ENCODE data around the gene GAMT.

The GAMT gene

DNA sequence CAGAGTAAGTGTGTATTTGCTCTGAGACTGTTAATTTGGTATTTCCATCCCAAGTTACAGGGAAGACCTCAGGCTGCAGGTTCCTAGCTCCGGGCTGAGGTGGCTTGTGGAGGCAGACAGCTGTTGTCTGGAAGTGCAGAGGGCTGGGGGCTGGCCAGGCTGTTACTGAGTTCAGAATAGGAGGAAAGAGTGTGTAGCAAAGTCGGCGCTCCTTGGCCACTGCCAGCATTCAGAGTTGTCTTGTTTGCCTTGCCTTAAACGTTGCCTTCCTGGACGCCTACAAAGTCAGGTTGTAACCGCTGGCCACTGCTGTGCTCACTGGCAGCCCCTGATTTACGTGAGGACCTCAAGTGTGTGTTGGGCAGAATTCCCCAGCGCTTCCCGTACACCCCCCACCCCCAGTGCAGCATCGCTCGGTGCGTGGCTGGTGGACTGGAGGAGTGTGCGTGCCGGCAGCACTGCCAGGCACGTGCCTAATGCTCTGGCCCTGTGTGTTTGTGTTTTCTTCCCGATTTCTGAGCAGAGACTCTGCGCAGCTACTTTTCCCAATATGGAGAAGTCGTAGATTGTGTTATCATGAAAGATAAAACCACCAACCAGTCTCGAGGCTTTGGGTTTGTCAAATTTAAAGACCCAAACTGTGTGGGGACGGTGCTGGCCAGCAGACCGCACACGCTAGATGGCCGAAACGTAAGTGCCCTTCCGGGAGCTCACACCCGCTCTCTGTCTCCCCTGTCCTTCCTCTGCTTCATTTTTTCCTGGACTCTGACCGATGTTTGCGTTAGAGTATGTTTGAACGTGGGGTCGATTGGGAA lies 16.5 kb upstream of the GAMT start:
- TF ChIP-seq, protein P1, sequence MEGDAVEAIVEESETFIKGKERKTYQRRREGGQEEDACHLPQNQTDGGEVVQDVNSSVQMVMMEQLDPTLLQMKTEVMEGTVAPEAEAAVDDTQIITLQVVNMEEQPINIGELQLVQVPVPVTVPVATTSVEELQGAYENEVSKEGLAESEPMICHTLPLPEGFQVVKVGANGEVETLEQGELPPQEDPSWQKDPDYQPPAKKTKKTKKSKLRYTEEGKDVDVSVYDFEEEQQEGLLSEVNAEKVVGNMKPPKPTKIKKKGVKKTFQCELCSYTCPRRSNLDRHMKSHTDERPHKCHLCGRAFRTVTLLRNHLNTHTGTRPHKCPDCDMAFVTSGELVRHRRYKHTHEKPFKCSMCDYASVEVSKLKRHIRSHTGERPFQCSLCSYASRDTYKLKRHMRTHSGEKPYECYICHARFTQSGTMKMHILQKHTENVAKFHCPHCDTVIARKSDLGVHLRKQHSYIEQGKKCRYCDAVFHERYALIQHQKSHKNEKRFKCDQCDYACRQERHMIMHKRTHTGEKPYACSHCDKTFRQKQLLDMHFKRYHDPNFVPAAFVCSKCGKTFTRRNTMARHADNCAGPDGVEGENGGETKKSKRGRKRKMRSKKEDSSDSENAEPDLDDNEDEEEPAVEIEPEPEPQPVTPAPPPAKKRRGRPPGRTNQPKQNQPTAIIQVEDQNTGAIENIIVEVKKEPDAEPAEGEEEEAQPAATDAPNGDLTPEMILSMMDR (IDR thresholded peaks at IDR 0.05; ENCODE audit: control insufficient read depth, extremely low read depth, insufficient read depth), result no peak
- no peak overlapping the region for H3K4me3 ChIP-seq (ENCODE audit: low read depth, low read length)
- DNase-seq (ENCODE audit: low read depth), result no peak

DNA sequence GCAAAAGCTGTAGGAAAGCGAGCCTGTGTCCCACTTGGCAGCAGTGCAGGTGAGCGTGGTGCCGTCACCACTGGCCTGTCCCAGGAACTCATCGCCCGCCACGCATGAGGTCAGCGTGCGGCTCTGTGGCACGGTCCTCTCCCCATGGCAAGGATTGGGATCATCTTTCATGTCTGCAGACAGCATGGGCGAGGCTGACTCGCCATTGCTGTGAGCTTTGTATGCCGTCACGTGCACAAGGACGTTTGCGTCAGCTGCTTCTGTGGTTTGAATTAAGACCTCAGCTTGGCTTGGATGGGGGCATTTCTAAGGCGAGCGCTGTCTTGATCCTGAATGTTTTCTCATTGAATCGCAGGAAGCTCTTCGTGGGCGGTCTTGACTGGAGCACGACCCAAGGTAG lies 15.8 kb upstream of the GAMT start:
- TF ChIP-seq, protein P1 (IDR thresholded peaks at IDR 0.05; ENCODE audit: control insufficient read depth, extremely low read depth, insufficient read depth), result no peak
- no peak for DNase-seq (ENCODE audit: low read depth)
- no peak overlapping the region for H3K4me3 ChIP-seq (ENCODE audit: low read depth, low read length)

DNA sequence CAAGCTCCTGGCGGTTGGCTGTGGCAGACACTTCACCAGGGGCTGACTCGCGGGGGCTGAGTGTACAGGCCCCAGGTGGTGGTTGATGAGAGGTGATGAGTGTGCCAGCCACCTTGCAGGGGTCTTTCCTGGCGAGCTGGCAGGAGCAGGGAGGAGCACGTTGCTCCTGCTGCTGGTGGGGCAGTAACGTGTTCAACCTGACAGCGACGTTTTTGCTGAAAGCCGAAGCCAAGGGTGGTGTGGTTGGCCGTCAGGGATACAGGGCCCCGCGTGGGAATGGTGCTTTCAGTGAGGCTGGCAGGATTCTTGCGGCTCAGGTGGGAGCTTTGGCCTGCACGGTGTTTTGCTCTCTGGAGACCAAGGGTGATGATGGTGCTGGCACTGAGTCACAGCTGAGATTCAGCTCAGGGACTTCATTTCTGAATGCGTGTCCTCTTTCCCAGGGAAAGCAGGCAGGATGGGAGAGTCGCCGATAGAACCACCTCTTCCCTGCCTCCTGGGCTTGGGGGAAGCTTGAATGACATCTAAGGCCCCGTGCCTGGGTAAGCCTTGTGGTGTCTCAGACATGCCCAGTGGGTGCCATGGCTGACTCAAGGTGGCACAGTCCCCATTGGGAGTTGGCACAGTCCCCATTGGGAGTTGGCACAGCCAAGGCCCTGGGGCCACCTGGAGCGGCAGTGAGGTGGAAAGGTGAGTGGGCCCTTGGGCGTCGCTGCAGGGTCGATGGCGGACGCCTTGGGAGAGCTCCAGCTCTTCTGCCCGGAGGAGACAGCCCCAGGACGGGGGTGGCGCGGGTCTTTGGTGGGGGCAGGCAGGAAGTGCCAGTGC lies 14.9 kb upstream of the GAMT start:
- DNase-seq (ENCODE audit: low read depth), result no peak
- H3K4me3 ChIP-seq (ENCODE audit: low read depth, low read length), result peak overlapping the region; percentile 40
- TF ChIP-seq, protein P1 (IDR thresholded peaks at IDR 0.05; ENCODE audit: control insufficient read depth, extremely low read depth, insufficient read depth), result no peak

DNA sequence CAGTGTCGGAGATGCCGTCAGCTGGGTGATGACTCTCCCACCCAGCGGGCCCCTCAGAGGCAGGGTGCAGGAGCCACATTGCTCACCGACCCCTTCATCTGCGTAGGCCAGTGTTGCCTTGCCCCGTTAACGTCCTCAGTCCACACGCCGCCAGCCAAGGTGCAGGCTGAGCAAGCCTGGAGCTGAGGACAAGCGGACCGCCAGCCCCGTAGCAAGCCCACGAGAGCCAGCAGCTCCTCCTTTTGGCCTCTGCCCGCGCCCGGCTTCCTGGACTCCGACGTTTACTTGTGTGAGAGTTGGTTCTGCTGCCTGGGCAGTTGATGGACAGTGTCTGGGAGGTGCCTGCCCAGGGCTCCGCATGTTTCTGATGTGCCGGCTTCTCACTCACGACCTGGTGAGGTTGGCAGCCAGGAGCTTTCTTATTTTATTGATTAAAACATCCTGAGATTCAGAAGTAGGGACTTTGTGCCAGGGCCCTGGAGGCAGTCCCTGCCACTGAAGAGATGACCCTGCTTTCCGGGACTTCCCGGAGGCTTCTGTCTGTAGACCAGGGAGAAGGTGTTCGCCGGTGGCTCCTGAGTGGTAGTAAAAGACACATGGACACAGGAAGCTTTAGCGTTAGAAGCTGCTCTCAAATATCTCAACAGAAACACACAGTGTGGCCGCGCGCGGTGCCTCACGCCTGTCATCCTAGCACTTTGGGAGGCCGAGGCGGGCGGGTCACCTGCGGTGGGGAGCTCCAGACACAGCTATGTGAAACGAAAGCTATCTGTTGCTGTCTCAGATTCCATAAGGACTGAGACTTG lies 11.9 kb upstream of the GAMT start:
- TF ChIP-seq, protein P1 (IDR thresholded peaks at IDR 0.05; ENCODE audit: control insufficient read depth, extremely low read depth, insufficient read depth), result no peak
- H3K4me3 ChIP-seq (ENCODE audit: low read depth, low read length), result no peak overlapping the region
- no peak for DNase-seq (ENCODE audit: low read depth)

DNA sequence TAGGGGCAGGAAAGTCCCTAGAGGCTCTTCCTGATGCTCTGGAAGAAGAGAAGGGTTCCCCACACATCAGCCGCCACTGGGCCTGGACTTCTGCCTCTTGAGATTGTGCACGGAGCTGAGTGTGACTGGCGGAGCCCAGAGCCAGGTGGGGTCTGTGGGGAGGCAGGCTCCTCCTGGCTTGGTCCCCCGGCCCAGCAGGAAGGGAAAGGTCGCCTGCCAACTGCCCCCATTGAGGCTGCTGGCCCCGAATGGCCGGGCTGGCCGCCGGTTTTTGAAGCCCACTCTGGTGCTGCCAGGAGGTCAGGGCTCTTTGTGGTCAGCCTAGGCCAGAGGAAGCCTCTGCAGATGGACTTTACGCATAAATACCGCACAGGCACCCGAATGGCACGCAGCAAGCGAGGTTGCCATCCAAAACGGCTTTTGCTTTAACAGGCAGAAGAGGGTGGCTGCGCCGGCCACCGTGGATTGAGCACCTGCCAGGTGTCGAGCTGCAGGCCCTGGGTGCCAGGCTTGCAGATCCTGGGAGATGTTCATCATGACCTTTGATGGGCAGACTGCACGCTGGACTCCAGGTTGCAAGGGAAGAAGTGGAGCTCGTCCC lies 11.1 kb upstream of the GAMT start:
- TF ChIP-seq, protein P1 (IDR thresholded peaks at IDR 0.05; ENCODE audit: control insufficient read depth, extremely low read depth, insufficient read depth), result no peak
- 0 out of 2 replicates have a peak overlapping the region, but pooled peaks have one; percentile 4 for H3K4me3 ChIP-seq (ENCODE audit: low read depth, low read length)
- DNase-seq (ENCODE audit: low read depth), result no peak

Measured in LNCaP clone FGC (cell line).